Measurements from ENCODE around the gene NPAS3. TPM values are rescaled to one million over a fixed set of nuclear protein-coding genes. Genes with fewer than 3 reads are reported as not detected.

NPAS3 gene
- total RNA-seq, 1 donor = 0.36 TPM

DNA sequence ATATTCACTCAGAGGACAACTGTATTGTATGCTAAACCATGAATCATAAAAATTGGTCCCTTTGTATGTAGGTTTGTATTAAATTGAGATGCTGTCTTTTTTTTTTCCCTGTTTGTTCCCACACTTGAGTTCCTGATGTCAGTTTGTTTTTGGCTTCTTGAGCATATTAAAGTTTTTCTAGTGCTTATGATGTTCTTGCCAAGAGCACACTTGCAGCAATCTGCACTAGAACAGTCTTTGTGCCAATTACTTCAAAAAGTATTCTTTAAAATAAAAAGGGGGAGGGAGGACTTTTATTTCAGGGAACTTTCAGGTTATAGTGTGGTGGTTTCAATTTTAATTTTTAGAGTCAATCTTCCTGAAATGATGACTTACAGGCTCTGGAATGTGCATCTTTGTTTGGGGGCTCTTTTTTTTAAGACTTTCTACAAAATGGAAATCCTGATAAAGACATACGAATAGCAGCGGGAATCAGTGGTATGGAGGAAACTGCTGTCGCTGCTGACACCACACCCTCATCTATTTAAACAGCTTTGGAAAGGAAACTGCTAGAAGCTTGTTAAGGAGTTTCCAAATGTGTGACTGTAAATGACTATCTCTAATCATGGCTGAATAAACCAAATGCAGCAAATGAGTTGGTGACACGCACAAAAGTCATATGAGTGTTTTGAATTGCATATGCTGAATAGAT, 823.6 kb downstream of the NPAS3 start:
- peak; percentile 57 for DNase-seq (ENCODE audit: low read depth)
- TF ChIP-seq CTCF (IDR thresholded peaks at IDR 0.05; ENCODE audit: insufficient read depth, low read length) = no peak
- H3K4me3 ChIP-seq (ENCODE audit: low read depth, low read length) = no peak overlapping the region

GRCh38 chr14:33764876-33765650, 826.4 kb downstream of the NPAS3 start:
- peak; percentile 70 for DNase-seq (ENCODE audit: low read depth)
- TF ChIP-seq CTCF (IDR thresholded peaks at IDR 0.05; ENCODE audit: insufficient read depth, low read length) = no peak
- H3K4me3 ChIP-seq (ENCODE audit: low read depth, low read length) = no peak overlapping the region

- no peak for TF ChIP-seq CTCF (IDR thresholded peaks at IDR 0.05; ENCODE audit: insufficient read depth, low read length)
- peak; percentile 86 for DNase-seq (ENCODE audit: low read depth)
- no peak overlapping the region for H3K4me3 ChIP-seq (ENCODE audit: low read depth, low read length)
Observed at GRCh38 chr14:33767586-33768457, 829.1 kb downstream of the NPAS3 start.

- TF ChIP-seq CTCF (IDR thresholded peaks at IDR 0.05; ENCODE audit: insufficient read depth, low read length) = no peak
- no peak overlapping the region for H3K4me3 ChIP-seq (ENCODE audit: low read depth, low read length)
- peak; percentile 72 for DNase-seq (ENCODE audit: low read depth)
Observed at GRCh38 chr14:33768458-33768830, 829.8 kb downstream of the NPAS3 start.

GRCh38 chr14:33773205-33774030, 834.7 kb downstream of the NPAS3 start:
- no peak for DNase-seq (ENCODE audit: low read depth)
- H3K4me3 ChIP-seq (ENCODE audit: low read depth, low read length) = no peak overlapping the region
- TF ChIP-seq CTCF (IDR thresholded peaks at IDR 0.05; ENCODE audit: insufficient read depth, low read length) = no peak

DNA sequence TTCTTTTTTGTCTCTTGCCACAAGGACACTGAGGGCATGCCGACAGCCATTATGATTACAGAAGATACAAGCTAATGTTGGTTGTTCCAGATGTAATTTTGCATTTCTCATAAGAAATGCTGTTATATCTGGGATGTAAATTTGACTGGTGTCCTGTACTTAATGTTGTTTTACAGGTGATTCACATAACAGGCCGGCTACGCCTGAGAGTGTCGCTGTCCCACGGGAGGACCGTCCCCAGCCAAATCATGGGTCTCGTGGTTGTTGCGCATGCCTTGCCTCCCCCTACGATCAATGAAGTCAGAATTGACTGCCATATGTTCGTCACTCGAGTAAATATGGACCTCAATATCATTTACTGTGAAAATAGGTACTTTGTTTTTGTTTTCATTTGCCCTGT, 835.5 kb downstream of the NPAS3 start:
- no peak for DNase-seq (ENCODE audit: low read depth)
- no peak for TF ChIP-seq CTCF (IDR thresholded peaks at IDR 0.05; ENCODE audit: insufficient read depth, low read length)
- no peak overlapping the region for H3K4me3 ChIP-seq (ENCODE audit: low read depth, low read length)
